GM13977 (cell line): ENCODE measurements around the gene SALL4.
"Not testable (repeated sequence)": the region's sequence is repeated elsewhere in the genome, so short reads cannot be mapped to it uniquely, and the experiment has no call there.

Experiments
- DNase-seq: peaks from one replicate; pipeline ENCODE4 v3.0.0; 2012; ENCODE audit warnings: low spot score
- in situ Hi-C: fragments of 300-500 bp; cut with MboI; formaldehyde crosslinking; loops from one replicate; pipeline ENCODE4 v1.12.0; 2022; ENCODE audit warnings: low sequenced_read_pairs, low pct_unique_long_range_greater_than_20kb, mixed read lengths, inconsistent platforms; ENCODE audit not compliant: unreplicated experiment
- TF ChIP-seq, protein P1 (sequence below): IDR thresholded peaks from 2 replicates; pipeline ENCODE4 v1.5.1; 2012; ENCODE audit warnings: mild to moderate bottlenecking, control low read depth; ENCODE audit not compliant: insufficient read depth; ENCODE audit errors: extremely low read depth, missing control alignments

Gene SALL4

DNA sequence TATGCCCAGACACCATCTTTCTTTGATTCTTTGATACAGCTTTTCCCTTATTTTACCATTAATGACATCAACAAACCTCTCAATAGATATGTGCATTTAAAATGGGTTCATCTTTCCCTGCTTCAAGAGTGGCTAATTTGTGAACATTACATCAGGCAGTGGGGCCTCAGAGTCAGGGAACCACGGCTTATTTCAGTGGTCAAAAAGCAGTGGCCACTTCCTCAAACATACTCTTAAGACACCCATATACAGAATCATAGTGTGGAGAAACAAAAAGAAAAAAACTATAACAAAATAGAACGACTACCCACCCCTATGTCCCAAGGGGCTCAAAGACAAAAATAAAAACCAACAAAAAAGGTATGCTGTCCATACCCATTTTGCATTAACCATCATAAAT, 12.9 kb downstream of the SALL4 start:
- no peak for DNase-seq
- in situ Hi-C loops = no loop called here
- TF ChIP-seq, protein P1, sequence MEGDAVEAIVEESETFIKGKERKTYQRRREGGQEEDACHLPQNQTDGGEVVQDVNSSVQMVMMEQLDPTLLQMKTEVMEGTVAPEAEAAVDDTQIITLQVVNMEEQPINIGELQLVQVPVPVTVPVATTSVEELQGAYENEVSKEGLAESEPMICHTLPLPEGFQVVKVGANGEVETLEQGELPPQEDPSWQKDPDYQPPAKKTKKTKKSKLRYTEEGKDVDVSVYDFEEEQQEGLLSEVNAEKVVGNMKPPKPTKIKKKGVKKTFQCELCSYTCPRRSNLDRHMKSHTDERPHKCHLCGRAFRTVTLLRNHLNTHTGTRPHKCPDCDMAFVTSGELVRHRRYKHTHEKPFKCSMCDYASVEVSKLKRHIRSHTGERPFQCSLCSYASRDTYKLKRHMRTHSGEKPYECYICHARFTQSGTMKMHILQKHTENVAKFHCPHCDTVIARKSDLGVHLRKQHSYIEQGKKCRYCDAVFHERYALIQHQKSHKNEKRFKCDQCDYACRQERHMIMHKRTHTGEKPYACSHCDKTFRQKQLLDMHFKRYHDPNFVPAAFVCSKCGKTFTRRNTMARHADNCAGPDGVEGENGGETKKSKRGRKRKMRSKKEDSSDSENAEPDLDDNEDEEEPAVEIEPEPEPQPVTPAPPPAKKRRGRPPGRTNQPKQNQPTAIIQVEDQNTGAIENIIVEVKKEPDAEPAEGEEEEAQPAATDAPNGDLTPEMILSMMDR = no peak

DNA sequence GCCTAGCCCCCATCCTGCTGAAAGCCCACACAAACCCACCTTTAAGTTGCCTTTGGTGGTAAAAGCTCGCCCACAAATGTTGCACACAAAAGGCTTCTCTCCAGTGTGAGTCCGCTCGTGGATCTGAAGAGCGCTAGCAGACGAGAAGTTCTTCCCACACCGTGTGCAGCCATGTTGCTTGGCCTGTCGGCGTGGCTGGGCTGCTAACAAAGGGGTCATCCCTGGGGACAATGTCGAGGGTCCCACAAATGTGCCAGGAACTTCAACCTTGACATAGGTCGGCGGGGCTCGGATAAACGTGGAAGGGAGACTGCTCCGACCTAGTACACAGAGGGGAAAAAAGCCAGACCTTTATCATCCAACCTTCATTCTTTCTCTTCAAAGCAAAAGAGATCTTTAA, 13.5 kb downstream of the SALL4 start:
- in situ Hi-C loops = no loop called here
- DNase-seq = no peak
- TF ChIP-seq, protein P1 = no peak

DNA sequence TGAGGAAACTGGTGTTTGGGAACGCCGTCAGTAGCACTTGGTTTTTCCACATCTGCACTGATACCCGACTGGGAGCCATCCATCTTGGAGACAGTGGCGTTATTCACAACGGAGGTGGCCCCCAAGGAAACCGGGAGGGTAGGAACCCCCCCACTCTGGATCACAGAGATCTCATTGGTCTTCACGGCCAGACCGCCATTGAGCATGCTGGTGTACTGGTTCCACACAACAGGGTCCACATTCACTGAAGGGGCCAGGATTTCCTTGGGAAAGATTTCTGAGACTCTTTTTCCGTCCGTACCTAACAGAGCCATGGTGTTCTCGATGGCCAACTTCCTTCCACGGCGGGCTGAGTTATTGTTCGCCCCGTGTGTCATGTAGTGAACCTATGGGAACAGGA, 18.0 kb downstream of the SALL4 start:
- DNase-seq = no peak
- TF ChIP-seq, protein P1 = no peak
- in situ Hi-C loops = no loop called here

DNA sequence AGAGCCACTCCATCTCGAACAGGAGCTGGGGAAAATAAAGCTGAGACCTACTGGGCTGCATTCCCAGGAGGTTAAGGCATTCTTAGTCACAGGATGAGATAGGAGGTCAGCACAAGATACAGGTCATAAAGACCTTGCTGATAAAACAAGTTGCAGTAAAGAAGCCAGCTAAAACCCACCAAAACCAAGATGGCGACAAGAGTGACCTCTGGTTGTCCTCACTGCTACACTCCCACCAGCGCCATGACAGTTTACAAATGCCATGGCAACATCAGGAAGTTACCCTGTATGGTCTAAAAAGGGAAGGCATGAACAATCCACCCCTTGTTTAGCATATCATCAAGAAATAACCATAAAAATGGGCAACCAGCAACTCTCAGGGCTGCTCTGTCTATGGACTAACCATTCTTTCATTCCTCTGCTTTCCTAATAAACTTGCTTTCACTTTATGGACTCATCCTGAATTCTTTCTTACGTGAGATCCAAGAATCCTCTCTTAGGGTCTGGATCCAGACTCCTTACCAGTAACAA, 24.0 kb downstream of the SALL4 start:
- in situ Hi-C loops, DNase-seq: not testable (repeated sequence)

DNA sequence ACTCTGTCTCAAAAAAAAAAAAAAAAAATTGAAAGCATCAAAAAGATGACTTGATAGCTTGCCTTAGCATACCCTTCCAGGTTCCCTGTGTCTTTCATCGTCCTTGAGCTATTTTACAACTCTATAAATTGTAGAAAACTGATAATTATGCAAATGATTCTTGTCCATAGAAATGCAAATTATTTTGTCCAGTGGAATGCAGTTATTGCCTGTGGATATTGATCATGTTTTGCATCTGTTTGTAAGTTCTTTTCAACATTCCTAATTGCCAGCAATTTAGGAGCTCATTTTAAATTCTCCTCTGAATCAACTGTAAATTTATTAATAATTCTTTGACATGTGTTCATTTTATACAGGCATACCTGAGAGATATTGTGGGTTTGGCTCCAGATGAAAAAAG, 27.1 kb downstream of the SALL4 start:
- in situ Hi-C loops = no loop called here
- DNase-seq = no peak
- TF ChIP-seq, protein P1 = no peak

DNA sequence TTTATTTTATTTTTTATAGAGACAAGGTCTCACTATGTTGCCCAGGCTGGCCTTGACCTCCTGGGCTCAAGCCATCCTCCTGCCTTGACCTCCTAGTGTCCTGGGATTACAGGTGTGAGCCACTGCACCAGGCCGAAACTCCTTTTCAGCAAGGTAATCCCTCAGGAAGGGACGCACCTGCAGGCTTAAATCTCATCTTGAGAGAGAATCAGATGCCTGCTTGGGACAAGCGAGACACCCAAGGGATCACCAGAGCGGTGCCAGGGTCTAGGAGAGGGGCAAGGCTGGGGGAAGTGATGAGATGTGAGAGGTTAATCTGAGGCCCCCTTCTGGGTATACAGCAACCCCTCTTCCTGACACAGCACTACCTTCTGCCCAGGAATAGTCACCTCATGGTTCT, 30.1 kb downstream of the SALL4 start:
- no peak for DNase-seq
- in situ Hi-C loops = no loop called here
- TF ChIP-seq, protein P1 = no peak

DNA sequence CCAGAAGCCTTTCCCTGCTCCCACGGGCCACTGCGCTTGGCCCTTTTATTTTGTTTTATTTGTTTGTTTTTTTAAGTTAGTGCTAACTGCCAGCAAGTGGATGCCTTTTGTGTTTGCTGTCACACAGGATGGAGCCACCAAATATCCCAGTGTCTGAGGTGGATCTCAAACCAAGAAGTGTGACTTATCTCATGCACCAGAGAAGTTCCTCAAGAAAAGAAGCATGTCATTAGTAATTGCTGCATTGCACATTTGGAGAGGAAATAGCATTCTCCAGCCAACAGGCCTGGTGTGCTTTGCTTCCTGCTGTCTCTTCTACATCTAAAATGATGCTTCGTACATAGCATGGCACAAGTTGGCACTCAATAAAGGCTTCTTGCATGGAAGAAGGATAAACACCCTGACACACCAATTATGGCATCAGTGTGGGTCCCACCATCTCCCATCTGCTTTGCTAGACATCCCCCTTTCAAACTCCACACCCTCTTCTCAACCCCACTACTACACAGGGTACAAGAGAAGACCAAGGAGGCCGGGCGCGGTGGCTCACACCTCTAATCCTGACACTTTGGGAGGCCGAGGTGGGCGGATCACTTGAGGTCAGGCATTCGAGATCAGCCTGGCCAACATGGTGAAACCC, 32.2 kb downstream of the SALL4 start:
- TF ChIP-seq, protein P1 = no peak
- no peak for DNase-seq
- in situ Hi-C loops = no loop called here
